GM19328 (cell line): Measurements from ENCODE around the gene CCBE1.

Experiments used
- ATAC-seq: cut with Tn5 transposase; IDR thresholded peaks from one replicate; pipeline ENCODE4 v1.9.1; 2021; ENCODE audit warnings: mild to moderate bottlenecking, moderate library complexity; ENCODE audit not compliant: unreplicated experiment

Gene CCBE1

GRCh38 chr18:59420244-59420643 lies 277.0 kb downstream of the CCBE1 start:
- no peak for ATAC-seq

- ATAC-seq = no peak
These were observed 277.8 kb downstream of the CCBE1 start for GRCh38 chr18:59419386-59419785.

- no peak for ATAC-seq
These were observed 280.4 kb downstream of the CCBE1 start for GRCh38 chr18:59416818-59417217.

DNA sequence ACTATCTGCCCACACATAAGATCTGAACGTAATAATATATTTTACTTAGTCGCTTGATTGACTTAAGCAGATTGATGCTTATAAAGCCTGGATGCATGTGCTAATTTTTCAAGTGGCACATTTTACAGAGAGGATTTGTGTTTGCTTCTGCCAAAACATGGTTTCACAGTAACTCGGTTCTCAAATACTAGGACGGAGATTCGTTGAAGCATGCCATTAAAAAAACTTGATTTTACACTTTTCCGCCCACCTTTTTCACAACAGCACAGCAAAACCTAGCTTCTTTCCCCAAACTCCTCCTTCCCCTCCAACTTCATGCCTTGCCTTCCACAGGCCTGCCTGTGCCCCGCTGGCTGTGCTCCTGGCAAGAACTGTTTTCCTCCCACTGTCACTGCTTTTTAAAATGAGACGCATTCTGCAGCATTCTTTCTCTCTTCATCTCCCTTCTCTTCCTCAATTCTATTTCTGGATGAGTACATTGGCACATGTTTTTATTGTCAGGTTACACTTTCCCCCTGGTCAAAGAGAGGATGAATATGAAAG lies 283.0 kb downstream of the CCBE1 start:
- ATAC-seq = no peak

DNA sequence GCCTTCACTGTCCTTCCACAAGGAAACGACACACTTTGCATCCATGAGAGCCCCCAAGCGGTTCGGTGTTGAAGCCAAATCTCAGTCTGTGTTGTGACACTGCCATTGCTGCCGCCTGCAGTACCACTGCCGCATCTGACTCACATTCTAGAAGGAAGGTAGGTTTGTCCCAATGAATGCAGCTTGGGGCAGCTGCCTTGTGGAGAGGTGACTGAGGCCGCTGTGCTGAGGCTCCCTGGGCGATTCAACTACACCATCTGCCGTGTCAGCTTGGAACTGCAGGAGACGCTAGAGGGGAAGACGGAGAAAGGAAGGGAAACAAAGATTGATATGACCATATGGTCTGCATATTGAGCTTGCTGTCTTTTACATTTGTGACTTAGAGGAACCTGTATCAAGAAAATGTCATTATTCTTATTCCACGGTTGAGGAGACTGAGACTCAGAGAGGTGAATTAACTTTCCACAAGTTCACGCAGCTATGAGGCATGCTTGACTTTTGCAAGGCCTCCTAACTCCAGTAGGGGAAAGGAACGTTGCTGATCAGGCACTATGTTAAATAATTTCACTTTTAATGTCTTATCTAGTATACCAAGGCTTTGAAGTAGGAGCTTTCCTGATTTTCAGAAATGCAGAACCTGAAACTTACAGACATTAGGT lies 294.7 kb downstream of the CCBE1 start:
- ATAC-seq = peak; percentile 96

GRCh38 chr18:59400407-59400806 lies 296.8 kb downstream of the CCBE1 start:
- ATAC-seq = no peak

GRCh38 chr18:59395226-59396175 lies 301.7 kb downstream of the CCBE1 start:
- no peak for ATAC-seq

- ATAC-seq = no peak
These were observed 303.8 kb downstream of the CCBE1 start for GRCh38 chr18:59393381-59393780.

GRCh38 chr18:59388817-59389216 lies 308.4 kb downstream of the CCBE1 start:
- no peak for ATAC-seq

- no peak for ATAC-seq
These were observed 309.3 kb downstream of the CCBE1 start for GRCh38 chr18:59387687-59388565.

GRCh38 chr18:59386909-59387686 lies 310.1 kb downstream of the CCBE1 start:
- ATAC-seq = no peak

DNA sequence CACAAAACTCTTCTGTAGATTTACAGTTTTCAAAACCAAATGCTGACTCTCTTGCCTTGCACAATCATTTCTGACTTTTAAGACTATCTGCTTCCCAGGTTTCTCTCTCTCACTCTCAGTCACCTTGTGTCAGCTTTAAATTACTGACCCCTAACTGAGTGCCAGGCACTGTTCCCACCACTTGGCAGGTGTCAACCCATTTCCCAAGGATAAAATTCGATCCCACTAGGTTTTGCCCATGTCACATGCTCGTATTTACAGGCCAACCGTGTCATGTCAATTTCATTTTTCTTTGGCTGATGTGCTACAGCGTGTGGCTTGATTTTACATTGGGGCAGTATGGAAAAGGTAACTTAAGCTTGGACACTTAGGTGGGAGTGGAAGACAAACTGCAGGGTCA lies 312.0 kb downstream of the CCBE1 start:
- ATAC-seq = no peak

GRCh38 chr18:59383851-59384250 lies 313.4 kb downstream of the CCBE1 start:
- no peak for ATAC-seq

- ATAC-seq = no peak
These were observed 314.8 kb downstream of the CCBE1 start for GRCh38 chr18:59382383-59382782.

GRCh38 chr18:59381949-59382348 lies 315.3 kb downstream of the CCBE1 start:
- ATAC-seq = no peak
